HFFc6 (cell line): ENCODE data around the gene CRTC2. TPM values are rescaled to one million over a fixed set of nuclear protein-coding genes. Genes with fewer than 3 reads are reported as not detected.
A peak's percentile ranks its signal among the peaks of the same experiment; 100 is the strongest.
"Not testable (repeated sequence)": the region's sequence is repeated elsewhere in the genome, so short reads cannot be mapped to it uniquely, and the experiment has no call there.

Experiments used
- DNase-seq: peaks from one replicate; pipeline ENCODE4 v3.0.0-alpha.2; 2018
- H3K27ac Mint-ChIP-seq: 2 replicates; pipeline ENCODE4 v1.8.0; 2020; ENCODE audit warnings: mild to moderate bottlenecking, mixed read lengths
- H3K27me3 Mint-ChIP-seq: 2 replicates; pipeline ENCODE4 v1.8.0; 2021; ENCODE audit warnings: mild to moderate bottlenecking, moderate library complexity, mixed read lengths; ENCODE audit not compliant: insufficient read depth
- H3K36me3 Mint-ChIP-seq: 2 replicates; pipeline ENCODE4 v1.8.0; 2021; ENCODE audit warnings: low read depth, mixed read lengths
- H3K4me1 Mint-ChIP-seq: 2 replicates; pipeline ENCODE4 v1.8.0; 2020; ENCODE audit warnings: low read depth, mixed read lengths
- H3K4me3 Mint-ChIP-seq: 2 replicates; pipeline ENCODE4 v1.8.0; 2020; ENCODE audit warnings: mild to moderate bottlenecking, moderate library complexity, mixed read lengths
- H3K9me3 Mint-ChIP-seq: 2 replicates; pipeline ENCODE4 v1.8.0; 2020; ENCODE audit warnings: mild to moderate bottlenecking, mixed read lengths
- CTCF ChIP-seq: fragments of 200-600 bp; sonication (generic); IDR thresholded peaks from 2 replicates; pipeline ENCODE4 v1.5.0; 2021; ENCODE audit warnings: antibody characterized with exemption, mild to moderate bottlenecking
- total RNA-seq, 6 experiments: library from RNA; stranded (reverse); fragmentation: NEBNext Ultra II Directional; extraction: Animal tissue kit (Norgen Biotek cat#: 25700); gene quantifications; 2 replicates in 1 of 6; 3 replicates in 5 of 6; pipeline ENCODE4 v1.2.3, GENCODE V29; 2021

Gene CRTC2
- total RNA-seq, 6 experiments from 2014 or later, result 22.3 to 31.3 (median 29.1) TPM

- TF ChIP-seq CTCF, result no peak
These were observed 27.7 kb upstream of the CRTC2 start, which contains the start of gene RAB13 for GRCh38 chr1:153985941-153986761. RAB13 (minus strand) TSS chr1:153986339; CDS start chr1:153986236, 103 bp downstream.

GRCh38 chr1:153985341-153985912 is 27.0 kb upstream of the CRTC2 start:
- Mint-ChIP-seq H3K9me3 (peaks cover 3% of the 10 kb centered on the region), H3K36me3 (peaks cover 26% of the 10 kb centered on the region), H3K4me1 (peaks cover 33% of the 10 kb centered on the region), H3K27ac (peak overlapping the region; percentile 88), H3K27me3 (peaks cover 2% of the 10 kb centered on the region), H3K4me3 (peak overlapping the region; percentile 95)
- no peak for TF ChIP-seq CTCF
- DNase-seq, result peak; percentile 36

More at GRCh38 chr1:153985941-153986761, 27.7 kb upstream of the CRTC2 start, which contains the start of gene RAB13:
- peak within 1 kb of the TSS; percentile 95 for H3K4me3 Mint-ChIP-seq
- H3K4me1 Mint-ChIP-seq, result peaks cover 37% of the 10 kb centered on the region
- DNase-seq, result peak; percentile 78
- peaks cover 7% of the 10 kb centered on the region for H3K9me3 Mint-ChIP-seq
- peaks cover 33% of the 10 kb centered on the region for H3K36me3 Mint-ChIP-seq
- peak within 1 kb of the TSS; percentile 88 for H3K27ac Mint-ChIP-seq
- H3K27me3 Mint-ChIP-seq, result peaks cover 9% of the 10 kb centered on the region

GRCh38 chr1:153984123-153984894 is 25.9 kb upstream of the CRTC2 start:
- Mint-ChIP-seq H3K9me3 (no peaks in the 10 kb centered on the region), H3K36me3 (peaks cover 24% of the 10 kb centered on the region), H3K4me3 (peak overlapping the region; percentile 95), H3K27ac (peak overlapping the region; percentile 88), H3K27me3 (peaks cover 2% of the 10 kb centered on the region), H3K4me1 (peaks cover 26% of the 10 kb centered on the region)
- TF ChIP-seq CTCF, result 0 out of 2 replicates have a peak, but pooled peaks have one; percentile 3
- no peak for DNase-seq

GRCh38 chr1:153981735-153982134 is 23.3 kb upstream of the CRTC2 start:
- peaks cover 36% of the 10 kb centered on the region for H3K36me3 Mint-ChIP-seq
- not testable (repeated sequence) for H3K9me3 Mint-ChIP-seq, H3K4me3 Mint-ChIP-seq, H3K27me3 Mint-ChIP-seq, H3K27ac Mint-ChIP-seq, DNase-seq
- H3K4me1 Mint-ChIP-seq, result peaks cover 34% of the 10 kb centered on the region

DNA sequence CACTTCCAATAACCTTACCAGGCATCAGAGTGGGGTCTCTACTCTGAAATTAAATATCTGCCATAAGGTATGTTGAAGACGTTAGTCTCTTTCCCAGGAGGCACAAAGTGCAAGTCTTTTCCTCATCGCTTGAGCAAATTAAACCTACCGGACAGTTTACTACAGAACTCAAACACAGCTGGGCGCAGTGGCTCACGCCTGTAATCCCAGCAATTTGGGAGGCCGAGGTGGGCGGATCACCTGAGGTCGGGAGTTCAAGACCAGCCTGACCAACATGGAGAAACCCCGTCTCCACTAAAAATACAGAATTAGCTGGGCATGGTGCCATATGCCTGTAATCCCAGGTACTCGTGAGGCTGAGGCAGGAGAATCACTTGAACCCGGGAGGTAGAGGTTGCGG is 20.7 kb upstream of the CRTC2 start:
- not testable (repeated sequence) for H3K4me3 Mint-ChIP-seq, H3K27me3 Mint-ChIP-seq, DNase-seq, H3K9me3 Mint-ChIP-seq
- Mint-ChIP-seq H3K36me3 (peaks cover 53% of the 10 kb centered on the region), H3K4me1 (peaks cover 27% of the 10 kb centered on the region), H3K27ac (peak overlapping the region; percentile 89; the same call in 1 of the 2 replicates)

- peak overlapping the region; percentile 89 for H3K27ac Mint-ChIP-seq
- H3K4me3 Mint-ChIP-seq, result peak overlapping the region; percentile 98
- DNase-seq, result no peak
- H3K27me3 Mint-ChIP-seq, result peaks cover 5% of the 10 kb centered on the region
- peaks cover 26% of the 10 kb centered on the region for H3K4me1 Mint-ChIP-seq
- no peak for TF ChIP-seq CTCF
- peaks cover 51% of the 10 kb centered on the region for H3K36me3 Mint-ChIP-seq
- H3K9me3 Mint-ChIP-seq, result no peaks in the 10 kb centered on the region
These were observed 20.0 kb upstream of the CRTC2 start for GRCh38 chr1:153978274-153978909.
